ENCODE measurements around the gene JSRP1.
A peak's percentile ranks its signal among the peaks of the same experiment; 100 is the strongest.
"Not testable (repeated sequence)": the region's sequence is repeated elsewhere in the genome, so short reads cannot be mapped to it uniquely, and the experiment has no call there.

Gene JSRP1

GRCh38 chr19:2282062-2282861, 26.0 kb upstream of the JSRP1 start, which contains the start of gene PEAK3:
PEAK3 (minus strand) TSS chr19:2282175; CDS start chr19:2280931, 1,244 bp downstream.
- H3K27me3 ChIP-seq (ENCODE audit: control insufficient read depth in 5 of 5, insufficient read depth in 4 of 5, low read length in 5 of 5), result peaks cover 0 to 3% (median 0%) of the 10 kb centered on the region in 5 donors
- H3K36me3 ChIP-seq (ENCODE audit: control insufficient read depth in 5 of 5, insufficient read depth in 5 of 5, low read length in 5 of 5), result peaks cover 0 to under 1% (median 0%) of the 10 kb centered on the region in 5 donors
- peak within 1 kb of the TSS in 2 of 5 donors; percentile 41 to 58 for H3K9ac ChIP-seq (ENCODE audit: low read length in 5 of 5)
- H3K9me3 ChIP-seq (ENCODE audit: control insufficient read depth in 5 of 5, low read length in 5 of 5), result no peaks in the 10 kb centered on the region
- H3K4me3 ChIP-seq (ENCODE audit: low read depth in 1 of 5, low read length in 5 of 5), result peak within 1 kb of the TSS in 4 of 5 donors; percentile 22 to 56 (median 42)
- peaks cover 0 to 15% (median 5%) of the 10 kb centered on the region in 5 donors for H3K4me1 ChIP-seq (ENCODE audit: control insufficient read depth in 5 of 5, insufficient read depth in 5 of 5, low read length in 5 of 5)
- no peak within 1 kb of the TSS for H3K27ac ChIP-seq (ENCODE audit: low read depth, low read length)

GRCh38 chr19:2281265-2282061, 25.2 kb upstream of the JSRP1 start:
- H3K4me3 ChIP-seq (ENCODE audit: low read depth in 1 of 5, low read length in 5 of 5), result peak overlapping the region in 4 of 5 donors; percentile 22 to 56 (median 34)

GRCh38 chr19:2280633-2281264, 24.5 kb upstream of the JSRP1 start:
- peaks cover 0 to 7% (median 5%) of the 10 kb centered on the region in 5 donors for H3K36me3 ChIP-seq (ENCODE audit: control insufficient read depth in 5 of 5, insufficient read depth in 5 of 5, low read length in 5 of 5)
- H3K27ac ChIP-seq (ENCODE audit: low read depth, low read length), result no peak overlapping the region
- peaks cover 0 to 23% (median 12%) of the 10 kb centered on the region in 5 donors for H3K4me1 ChIP-seq (ENCODE audit: control insufficient read depth in 5 of 5, insufficient read depth in 5 of 5, low read length in 5 of 5)
- no peaks in the 10 kb centered on the region for H3K9me3 ChIP-seq (ENCODE audit: control insufficient read depth in 5 of 5, low read length in 5 of 5)
- no peak overlapping the region for H3K4me3 ChIP-seq (ENCODE audit: low read depth in 1 of 5, low read length in 5 of 5)
- peaks cover 0 to 2% (median 0%) of the 10 kb centered on the region in 5 donors for H3K27me3 ChIP-seq (ENCODE audit: control insufficient read depth in 5 of 5, insufficient read depth in 4 of 5, low read length in 5 of 5)
- H3K9ac ChIP-seq (ENCODE audit: low read length in 5 of 5), result no peak overlapping the region

More at GRCh38 chr19:2281265-2282061, 25.2 kb upstream of the JSRP1 start:
- H3K36me3 ChIP-seq (ENCODE audit: control insufficient read depth in 5 of 5, insufficient read depth in 5 of 5, low read length in 5 of 5); H3K9me3 ChIP-seq (ENCODE audit: control insufficient read depth in 5 of 5, low read length in 5 of 5); H3K27ac ChIP-seq (ENCODE audit: low read depth, low read length); H3K27me3 ChIP-seq (ENCODE audit: control insufficient read depth in 5 of 5, insufficient read depth in 4 of 5, low read length in 5 of 5): not testable (repeated sequence)
- peak overlapping the region in 2 of 5 donors; percentile 41 to 58 for H3K9ac ChIP-seq (ENCODE audit: low read length in 5 of 5)
- peaks cover 0 to 16% (median 5%) of the 10 kb centered on the region in 5 donors for H3K4me1 ChIP-seq (ENCODE audit: control insufficient read depth in 5 of 5, insufficient read depth in 5 of 5, low read length in 5 of 5)

GRCh38 chr19:2278459-2279158, 22.4 kb upstream of the JSRP1 start:
- H3K36me3 ChIP-seq (ENCODE audit: control insufficient read depth in 5 of 5, insufficient read depth in 5 of 5, low read length in 5 of 5), result peaks cover 0 to 17% (median 9%) of the 10 kb centered on the region in 5 donors
- no peak overlapping the region for H3K4me3 ChIP-seq (ENCODE audit: low read depth in 1 of 5, low read length in 5 of 5)
- H3K4me1 ChIP-seq (ENCODE audit: control insufficient read depth in 5 of 5, insufficient read depth in 5 of 5, low read length in 5 of 5), result peaks cover 0 to 42% (median 30%) of the 10 kb centered on the region in 5 donors
- H3K27ac ChIP-seq (ENCODE audit: low read depth, low read length), result no peak overlapping the region
- H3K9ac ChIP-seq (ENCODE audit: low read length in 5 of 5), result no peak overlapping the region
- no peaks in the 10 kb centered on the region for H3K9me3 ChIP-seq (ENCODE audit: control insufficient read depth in 5 of 5, low read length in 5 of 5)
- H3K27me3 ChIP-seq (ENCODE audit: control insufficient read depth in 5 of 5, insufficient read depth in 4 of 5, low read length in 5 of 5), result no peaks in the 10 kb centered on the region

GRCh38 chr19:2277138-2277537, 20.9 kb upstream of the JSRP1 start:
- Histone ChIP-seq H3K27me3 (ENCODE audit: control insufficient read depth in 5 of 5, insufficient read depth in 4 of 5, low read length in 5 of 5) (no peaks in the 10 kb centered on the region), H3K27ac (ENCODE audit: low read depth, low read length) (no peak overlapping the region), H3K4me3 (ENCODE audit: low read depth in 1 of 5, low read length in 5 of 5) (no peak overlapping the region), H3K4me1 (ENCODE audit: control insufficient read depth in 5 of 5, insufficient read depth in 5 of 5, low read length in 5 of 5) (peaks cover 0 to 51% (median 41%) of the 10 kb centered on the region in 5 donors), H3K36me3 (ENCODE audit: control insufficient read depth in 5 of 5, insufficient read depth in 5 of 5, low read length in 5 of 5) (peaks cover 0 to 23% (median 12%) of the 10 kb centered on the region in 5 donors), H3K9me3 (ENCODE audit: control insufficient read depth in 5 of 5, low read length in 5 of 5) (no peaks in the 10 kb centered on the region), H3K9ac (ENCODE audit: low read length in 5 of 5) (no peak overlapping the region)

- Histone ChIP-seq H3K9ac (ENCODE audit: low read length in 5 of 5) (no peak overlapping the region), H3K27me3 (ENCODE audit: control insufficient read depth in 5 of 5, insufficient read depth in 4 of 5, low read length in 5 of 5) (no peaks in the 10 kb centered on the region), H3K4me3 (ENCODE audit: low read depth in 1 of 5, low read length in 5 of 5) (peak overlapping the region in 1 of 5 donors; percentile 22), H3K4me1 (ENCODE audit: control insufficient read depth in 5 of 5, insufficient read depth in 5 of 5, low read length in 5 of 5) (peaks cover 3 to 51% (median 46%) of the 10 kb centered on the region in 5 donors), H3K27ac (ENCODE audit: low read depth, low read length) (no peak overlapping the region), H3K9me3 (ENCODE audit: control insufficient read depth in 5 of 5, low read length in 5 of 5) (no peaks in the 10 kb centered on the region), H3K36me3 (ENCODE audit: control insufficient read depth in 5 of 5, insufficient read depth in 5 of 5, low read length in 5 of 5) (peaks cover 0 to 28% (median 17%) of the 10 kb centered on the region in 5 donors)
Measured at GRCh38 chr19:2276429-2276986, 20.3 kb upstream of the JSRP1 start.

GRCh38 chr19:2275588-2276428, 19.6 kb upstream of the JSRP1 start:
- Histone ChIP-seq H3K4me3 (ENCODE audit: low read depth in 1 of 5, low read length in 5 of 5) (peak overlapping the region in 2 of 5 donors; percentile 16 to 28), H3K27me3 (ENCODE audit: control insufficient read depth in 5 of 5, insufficient read depth in 4 of 5, low read length in 5 of 5) (no peaks in the 10 kb centered on the region), H3K9ac (ENCODE audit: low read length in 5 of 5) (no peak overlapping the region), H3K9me3 (ENCODE audit: control insufficient read depth in 5 of 5, low read length in 5 of 5) (no peaks in the 10 kb centered on the region), H3K4me1 (ENCODE audit: control insufficient read depth in 5 of 5, insufficient read depth in 5 of 5, low read length in 5 of 5) (peaks cover 3 to 57% (median 53%) of the 10 kb centered on the region in 5 donors), H3K36me3 (ENCODE audit: control insufficient read depth in 5 of 5, insufficient read depth in 5 of 5, low read length in 5 of 5) (peaks cover 0 to 31% (median 17%) of the 10 kb centered on the region in 5 donors), H3K27ac (ENCODE audit: low read depth, low read length) (no peak overlapping the region)

- H3K4me1 ChIP-seq (ENCODE audit: control insufficient read depth in 5 of 5, insufficient read depth in 5 of 5, low read length in 5 of 5), result peaks cover 3 to 56% (median 53%) of the 10 kb centered on the region in 5 donors
- H3K9me3 ChIP-seq (ENCODE audit: control insufficient read depth in 5 of 5, low read length in 5 of 5), result no peaks in the 10 kb centered on the region
- H3K27me3 ChIP-seq (ENCODE audit: control insufficient read depth in 5 of 5, insufficient read depth in 4 of 5, low read length in 5 of 5), result no peaks in the 10 kb centered on the region
- H3K36me3 ChIP-seq (ENCODE audit: control insufficient read depth in 5 of 5, insufficient read depth in 5 of 5, low read length in 5 of 5), result peaks cover 0 to 31% (median 17%) of the 10 kb centered on the region in 5 donors
- peak overlapping the region in 1 of 5 donors; percentile 16 for H3K4me3 ChIP-seq (ENCODE audit: low read depth in 1 of 5, low read length in 5 of 5)
- H3K9ac ChIP-seq (ENCODE audit: low read length in 5 of 5), result no peak overlapping the region
- H3K27ac ChIP-seq (ENCODE audit: low read depth, low read length), result no peak overlapping the region
Measured at GRCh38 chr19:2274931-2275535, 18.8 kb upstream of the JSRP1 start.
